Liver (tissue), 9 donors: ENCODE measurements around the gene GFRA1. TPM values are rescaled to one million over a fixed set of nuclear protein-coding genes. Genes with fewer than 3 reads are reported as not detected.

Source experiments
- DNase-seq: peaks from one replicate; pipeline ENCODE4 v3.0.0-alpha.2; 2017; ENCODE audit warnings: low spot score
- H3K27ac ChIP-seq, 2 donors: one replicate each; pipeline ENCODE4 v1.7.0; 2013; ENCODE audit warnings: inconsistent platforms in 2 of 2, low read length in 2 of 2, control low read depth in 1 of 2, low read depth in 1 of 2, mild to moderate bottlenecking in 1 of 2
- H3K27me3 ChIP-seq, 4 donors: one replicate each; pipeline versions ENCODE4 v1.6.1 to v1.7.0; 2013; ENCODE audit warnings: low read length in 3 of 4, inconsistent platforms in 1 of 4, mild to moderate bottlenecking in 1 of 4, moderate library complexity in 1 of 4; ENCODE audit not compliant: control insufficient read depth in 4 of 4, insufficient read depth in 4 of 4
- H3K36me3 ChIP-seq, 4 donors: one replicate each; pipeline versions ENCODE4 v1.6.1 to v1.7.0; 2013; ENCODE audit warnings: low read length in 3 of 4, mild to moderate bottlenecking in 3 of 4, low read depth in 1 of 4, moderate library complexity in 1 of 4; ENCODE audit not compliant: control insufficient read depth in 4 of 4, insufficient read depth in 3 of 4
- H3K4me1 ChIP-seq, 4 donors: one replicate each; pipeline versions ENCODE4 v1.6.1 to v1.7.0; 2013; ENCODE audit warnings: low read length in 3 of 4, mild to moderate bottlenecking in 3 of 4, moderate library complexity in 1 of 4; ENCODE audit not compliant: control insufficient read depth in 4 of 4, insufficient read depth in 4 of 4
- H3K4me3 ChIP-seq, 3 donors: one replicate each; pipeline versions ENCODE4 v1.6.1 to v1.7.0; 2013; ENCODE audit warnings: low read length in 3 of 3, control low read depth in 1 of 3, low read depth in 1 of 3, mild to moderate bottlenecking in 1 of 3
- H3K9ac ChIP-seq, 2 donors: one replicate each; pipeline ENCODE4 v1.7.0; 2013; ENCODE audit warnings: low read length in 2 of 2, mild to moderate bottlenecking in 2 of 2, moderate library complexity in 2 of 2, control low read depth in 1 of 2, low read depth in 1 of 2
- H3K9me3 ChIP-seq, 4 donors: one replicate each; pipeline versions ENCODE4 v1.6.1 to v1.7.0; 2013; ENCODE audit warnings: low read length in 3 of 4; ENCODE audit not compliant: control insufficient read depth in 4 of 4
- ATF3 ChIP-seq: IDR thresholded peaks from 2 replicates; pipeline ENCODE4 v1.6.1; 2016; ENCODE audit warnings: antibody characterized with exemption
- CTCF ChIP-seq: fragments of 150-350 bp; IDR thresholded peaks from 2 replicates; pipeline ENCODE4 v1.5.1; 2017; ENCODE audit warnings: improper control_type of control experiment, low read depth, low read length; ENCODE audit not compliant: missing input control
- EGR1 ChIP-seq, 2 donors: IDR thresholded peaks; 2 replicates each; pipeline ENCODE4 v1.6.1; 2016 to 2018; ENCODE audit warnings: antibody characterized with exemption in 2 of 2, low read depth in 2 of 2
- FOXA1 ChIP-seq: IDR thresholded peaks from 2 replicates; pipeline ENCODE4 v1.6.1; 2016; ENCODE audit warnings: antibody characterized with exemption
- FOXA2 ChIP-seq: IDR thresholded peaks from 2 replicates; pipeline ENCODE4 v1.6.1; 2016; ENCODE audit warnings: antibody characterized with exemption
- GABPA ChIP-seq, 2 donors: IDR thresholded peaks in 1 of 2; conservative IDR thresholded peaks in 1 of 2; 2 replicates each; pipeline ENCODE4 v1.6.1; 2016; ENCODE audit warnings: antibody characterized with exemption in 2 of 2, mild to moderate bottlenecking in 1 of 2, moderate library complexity in 1 of 2
- HNF4A ChIP-seq, 2 donors: conservative IDR thresholded peaks; 2 replicates each; pipeline ENCODE4 v1.6.1; 2016; ENCODE audit warnings: antibody characterized with exemption in 2 of 2, mild to moderate bottlenecking in 2 of 2
- HNF4G ChIP-seq: IDR thresholded peaks from 2 replicates; pipeline ENCODE4 v1.6.1; 2016; ENCODE audit warnings: antibody characterized with exemption
- JUND ChIP-seq, 2 donors: IDR thresholded peaks; 2 replicates each; pipeline ENCODE4 v1.6.1; 2016; ENCODE audit warnings: antibody characterized with exemption in 2 of 2
- MAX ChIP-seq: IDR thresholded peaks from 2 replicates; pipeline ENCODE4 v1.6.1; 2016; ENCODE audit warnings: antibody characterized with exemption
- NR2F2 ChIP-seq: IDR thresholded peaks from 2 replicates; pipeline ENCODE4 v1.6.1; 2016; ENCODE audit warnings: antibody characterized with exemption
- RAD21 ChIP-seq, 2 donors: IDR thresholded peaks; 2 replicates each; pipeline ENCODE4 v1.6.1; 2016; ENCODE audit warnings: antibody characterized with exemption in 2 of 2, mild to moderate bottlenecking in 2 of 2
- RXRA ChIP-seq, 2 donors: IDR thresholded peaks; 2 replicates each; pipeline ENCODE4 v1.6.1; 2017 to 2018; ENCODE audit warnings: antibody characterized with exemption in 2 of 2, mild to moderate bottlenecking in 1 of 2
- SP1 ChIP-seq: IDR thresholded peaks from 2 replicates; pipeline ENCODE4 v1.6.1; 2018; ENCODE audit warnings: antibody characterized with exemption, mild to moderate bottlenecking
- TAF1 ChIP-seq: conservative IDR thresholded peaks from 2 replicates; pipeline ENCODE4 v1.6.1; 2016; ENCODE audit warnings: antibody characterized with exemption, mild to moderate bottlenecking
- YY1 ChIP-seq: IDR thresholded peaks from 2 replicates; pipeline ENCODE4 v1.6.1; 2016; ENCODE audit warnings: antibody characterized with exemption, mild to moderate bottlenecking
- ZBTB33 ChIP-seq: IDR thresholded peaks from 2 replicates; pipeline ENCODE4 v1.6.1; 2016; ENCODE audit warnings: antibody characterized with exemption
- WGBS: extraction: QIAGEN DNeasy Blood & Tissue Kit; methylation state at CpG from one replicate; pipeline ENCODE4 v1.1.7; 2013; 5-methylcytosine and 5-hydroxymethylcytosine counted together
- polyA plus RNA-seq, 2 donors: library from polyadenylated mRNA; stranded (reverse) in 1 of 2; unstranded in 1 of 2; fragments of 200-250 nt in 1 of 2; fragments of >200 nt in 1 of 2; fragmentation: Nextera tagmentation in 1 of 2; extraction: Ambion mirVana in 1 of 2; gene quantifications; one replicate each; pipeline versions ENCODE4 v1.2.1 to v1.2.3, GENCODE V29; 2013 to 2015
- total RNA-seq, 2 donors: library from RNA; depleted of rRNA; stranded (reverse); fragments of >200 nt; gene quantifications; one replicate each; pipeline ENCODE4 v1.2.3, GENCODE V29; 2014
- donor health status: healthy.
- donor health status: healthy.
- donor health status: healthy.
- donor health status: healthy.
- donor health status: healthy.

GFRA1 gene
- total and polyA plus RNA-seq, 4 donors = 14.2 to 53.6 (median 17.8) TPM

GRCh38 chr10:116208956-116209567 is 63.9 kb downstream of the GFRA1 start:
- Histone ChIP-seq H3K27me3 (no peaks in the 10 kb centered on the region), H3K4me3 (no peak overlapping the region), H3K9me3 (no peaks in the 10 kb centered on the region), H3K9ac (no peak overlapping the region), H3K36me3 (no peaks in the 10 kb centered on the region), H3K4me1 (peaks cover 11 to 37% (median 21%) of the 10 kb centered on the region in 4 donors), H3K27ac (peak overlapping the region in 1 of 2 donors; percentile 11)
- 77% methylated on average over 6 of the region's 6 CpGs for WGBS
- DNase-seq = no peak
- no peak for TF ChIP-seq ATF3

GRCh38 chr10:116207690-116208089 is 65.3 kb downstream of the GFRA1 start:
- 67% methylated on average over 7 of the region's 7 CpGs for WGBS
- H3K36me3 ChIP-seq = no peaks in the 10 kb centered on the region
- no peak overlapping the region for H3K4me3 ChIP-seq
- no peak for DNase-seq
- no peak for TF ChIP-seq HNF4G
- no peak for TF ChIP-seq CTCF
- TF ChIP-seq YY1 = no peak
- TF ChIP-seq HNF4A (conservative IDR thresholded peaks at IDR 0.05) = no peak
- no peak for TF ChIP-seq FOXA2
- TF ChIP-seq NR2F2 = no peak
- no peak for TF ChIP-seq GABPA (IDR thresholded peaks at IDR 0.05 in 1 of 2, conservative IDR thresholded peaks at IDR 0.05 in 1 of 2)
- no peak for TF ChIP-seq ZBTB33
- no peak for TF ChIP-seq TAF1
- TF ChIP-seq MAX = no peak
- no peak for TF ChIP-seq EGR1 (IDR thresholded peaks at IDR 0.05; ENCODE audit: low read depth in 2 of 2)
- TF ChIP-seq RAD21 (IDR thresholded peaks at IDR 0.05) = no peak
- TF ChIP-seq RXRA (IDR thresholded peaks at IDR 0.05) = no peak
- no peak for TF ChIP-seq JUND (IDR thresholded peaks at IDR 0.05)
- no peak for TF ChIP-seq SP1
- no peak for TF ChIP-seq FOXA1
- H3K4me1 ChIP-seq = peaks cover 11 to 36% (median 23%) of the 10 kb centered on the region in 4 donors
- peak overlapping the region; percentile 23 to 72 for H3K27ac ChIP-seq
- no peak overlapping the region for H3K9ac ChIP-seq
- no peaks in the 10 kb centered on the region for H3K27me3 ChIP-seq
- H3K9me3 ChIP-seq = no peaks in the 10 kb centered on the region
